Kidney (tissue), 22 donors: ENCODE data around the gene CSKMT. TPM values are rescaled to one million over a fixed set of nuclear protein-coding genes. Genes with fewer than 3 reads are reported as not detected.
"Not testable (repeated sequence)": the region's sequence is repeated elsewhere in the genome, so short reads cannot be mapped to it uniquely, and the experiment has no call there.

ENCODE experiments used
- DNase-seq, 5 donors: peaks; one replicate each; pipeline ENCODE4 v3.0.0-alpha.2; 2013 to 2020
- FAIRE-seq: peaks from 2 replicates; lab custom pipeline; 2012; peaks lifted over from hg19 to GRCh38; lab: Jason Lieb, UNC
- H3K27ac ChIP-seq, 2 donors: one replicate each; pipeline ENCODE4 v1.7.0; 2013; ENCODE audit warnings: low read depth in 2 of 2, low read length in 2 of 2, inconsistent platforms in 1 of 2
- H3K27me3 ChIP-seq: one replicate; pipeline ENCODE4 v1.7.1; 2013; ENCODE audit warnings: low read length, inconsistent platforms; ENCODE audit not compliant: control insufficient read depth, insufficient read depth
- H3K36me3 ChIP-seq, 3 donors: one replicate each; pipeline versions ENCODE4 v1.7.0 to v1.7.1; 2013; ENCODE audit warnings: low read length in 3 of 3, control low read depth in 1 of 3, inconsistent platforms in 1 of 3; ENCODE audit not compliant: insufficient read depth in 3 of 3, control insufficient read depth in 2 of 3
- H3K4me1 ChIP-seq, 3 donors: one replicate each; pipeline versions ENCODE4 v1.7.0 to v1.7.1; 2013; ENCODE audit warnings: low read length in 3 of 3, inconsistent platforms in 1 of 3, low read depth in 1 of 3; ENCODE audit not compliant: control insufficient read depth in 2 of 3, insufficient read depth in 2 of 3
- H3K4me3 ChIP-seq, 3 donors: one replicate each; pipeline versions ENCODE4 v1.7.0 to v1.8.1; 2013; ENCODE audit warnings: low read length in 3 of 3, control low read depth in 1 of 3, inconsistent platforms in 1 of 3
- H3K9ac ChIP-seq, 3 donors: one replicate each; pipeline versions ENCODE4 v1.7.0 to v1.7.1; 2013; ENCODE audit warnings: low read length in 3 of 3, control low read depth in 1 of 3, inconsistent platforms in 1 of 3
- H3K9me3 ChIP-seq, 3 donors: one replicate each; pipeline versions ENCODE4 v1.7.0 to v1.7.1; 2013; ENCODE audit warnings: low read length in 3 of 3, control low read depth in 1 of 3, inconsistent platforms in 1 of 3; ENCODE audit not compliant: control insufficient read depth in 2 of 3, insufficient read depth in 1 of 3
- intact Hi-C: fragments of 100-400 bp; cut with DNase I; formaldehyde crosslinking; loops from one replicate; pipeline ENCODE4 v1.11.1; 2022
- long read RNA-seq, 10 donors: library from polyadenylated mRNA in 1 of 10; unstranded in 1 of 10; transcript quantifications; one replicate each; pipeline ENCODE4 v2.0.0 and lab custom pipeline, GENCODE V29; 2021 to 2026
- polyA plus RNA-seq: library from polyadenylated mRNA; stranded (reverse); fragments of 350-450 nt; fragmentation: Illumina TruSeq; extraction: RNeasy Lipid Tissue Mini Kit (QIAGEN cat#74804); gene quantifications from one replicate; pipeline ENCODE4 v1.2.3, GENCODE V29; 2014; ENCODE audit warnings: low read depth, low replicate concordance; ENCODE audit not compliant: insufficient read depth
- total RNA-seq: library from RNA; stranded (reverse); fragmentation: NEBNext Ultra II Directional; extraction: Animal tissue kit (Norgen Biotek cat#: 25700); gene quantifications from one replicate; pipeline ENCODE4 v1.2.1, GENCODE V29; 2021
- TF ChIP-seq, protein P1 (sequence below): IDR thresholded peaks from 3 replicates; pipeline ENCODE4 v1.5.1; 2012; ENCODE audit warnings: mild to moderate bottlenecking, moderate library complexity, borderline replicate concordance; ENCODE audit not compliant: insufficient read depth; ENCODE audit errors: extremely low read depth
- donor health status: control.
- donor health status: control.
- donor health status: control.
- donor health status: control.
- donor health status: control.
- donor health status: DM: yes; HTN: yes; CAD: no.
- donor health status: Normal renal cell carcinoma (clear cell type).

The CSKMT gene, protein sequence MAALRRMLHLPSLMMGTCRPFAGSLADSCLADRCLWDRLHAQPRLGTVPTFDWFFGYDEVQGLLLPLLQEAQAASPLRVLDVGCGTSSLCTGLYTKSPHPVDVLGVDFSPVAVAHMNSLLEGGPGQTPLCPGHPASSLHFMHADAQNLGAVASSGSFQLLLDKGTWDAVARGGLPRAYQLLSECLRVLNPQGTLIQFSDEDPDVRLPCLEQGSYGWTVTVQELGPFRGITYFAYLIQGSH
- total RNA-seq (12.1 TPM), polyA plus RNA-seq (8.2 TPM)
- long read RNA-seq, donor 1, partial matches to known transcripts = 155 of 257 reads
- long read RNA-seq, donor 1, other reads (novel, unspliced or antisense) = 95 of 257 reads
- long read RNA-seq, donor 2, partial matches to known transcripts = 0 of 8 reads
- long read RNA-seq, donor 2, other reads (novel, unspliced or antisense) = 0 of 8 reads
- long read RNA-seq, donor 3, transcript CSKMT-204 (1 exons, 376 nt) = major isoform, 8 of 12 reads
- long read RNA-seq, donor 3, partial matches to known transcripts = 0 of 12 reads
- long read RNA-seq, donor 3, other reads (novel, unspliced or antisense) = 0 of 12 reads
- long read RNA-seq, donor 4, partial matches to known transcripts = 0 of 5 reads
- long read RNA-seq, donor 4, other reads (novel, unspliced or antisense) = 0 of 5 reads
- long read RNA-seq, donor 5 = 0 reads
- long read RNA-seq, donor 6, transcript CSKMT-202 (2 exons, 2,870 nt) = major isoform, 10 of 13 reads
- long read RNA-seq, donor 6, partial matches to known transcripts = 0 of 13 reads
- long read RNA-seq, donor 6, other reads (novel, unspliced or antisense) = 0 of 13 reads
- long read RNA-seq, donor 7, transcript CSKMT-202 (2 exons, 2,870 nt) = major isoform, 13 of 22 reads
- long read RNA-seq, donor 7, partial matches to known transcripts = 0 of 22 reads
- long read RNA-seq, donor 7, other reads (novel, unspliced or antisense) = 6 of 22 reads
- long read RNA-seq, donor 8, transcript CSKMT-204 (1 exons, 376 nt) = major isoform, 5 of 6 reads
- long read RNA-seq, donor 8, partial matches to known transcripts = 0 of 6 reads
- long read RNA-seq, donor 8, other reads (novel, unspliced or antisense) = 0 of 6 reads
- long read RNA-seq, donor 9, partial matches to known transcripts = 0 of 1 reads
- long read RNA-seq, donor 9, other reads (novel, unspliced or antisense) = 0 of 1 reads
- long read RNA-seq, donor 10, partial matches to known transcripts = 0 of 4 reads
- long read RNA-seq, donor 10, other reads (novel, unspliced or antisense) = 0 of 4 reads

DNA sequence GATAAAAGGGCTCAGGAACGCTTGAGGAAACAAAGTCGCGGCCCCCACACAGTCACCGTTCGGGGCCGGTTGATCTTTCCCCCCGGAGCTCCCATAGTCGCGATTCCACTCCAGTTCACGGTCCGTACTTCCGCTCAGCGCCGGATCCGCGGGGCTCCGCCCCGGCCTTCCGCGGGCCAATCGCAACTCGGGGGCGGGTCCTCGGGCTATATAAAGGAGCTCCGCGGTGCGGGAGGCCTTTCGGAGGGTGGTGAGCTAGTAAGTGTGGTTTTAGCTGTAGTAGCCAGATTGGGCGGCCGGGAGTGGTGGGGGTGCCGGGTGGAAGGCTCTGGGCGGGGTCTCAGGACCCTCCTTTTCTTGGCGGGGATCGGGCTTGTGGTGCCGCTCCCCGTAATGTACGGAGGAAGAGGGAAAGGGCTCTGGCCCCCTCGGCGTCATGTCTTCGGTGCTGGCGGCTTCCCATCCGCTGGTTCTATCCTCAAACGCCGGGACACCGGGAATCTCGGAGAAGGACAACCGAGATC, at the start of gene CSKMT, which contains the start of gene C11orf98:
Gene CSKMT (plus strand): TSS at position 238 of the 524 bp plus-strand sequence. CDS start 568 bp downstream, outside the sequence.
Gene C11orf98 (minus strand): TSS at position 136 of the 524 bp plus-strand sequence. CDS start 41 bp downstream, at position 95.
- DNase-seq (peak; percentile 97 to 98 (median 98)), FAIRE-seq (no peak)
- Histone ChIP-seq H3K9me3 (no peaks in the 10 kb centered on the region), H3K4me1 (peaks cover 2 to 16% (median 11%) of the 10 kb centered on the region in 3 donors), H3K9ac (peak within 1 kb of the TSS; percentile 73 to 93 (median 90)), H3K4me3 (peak within 1 kb of the TSS; percentile 87 to 94 (median 93)), H3K27me3 (no peaks in the 10 kb centered on the region), H3K27ac (peak within 1 kb of the TSS; percentile 79 to 89), H3K36me3 (no peaks in the 10 kb centered on the region)
- intact Hi-C loops = no loop called here
- TF ChIP-seq, protein P1, sequence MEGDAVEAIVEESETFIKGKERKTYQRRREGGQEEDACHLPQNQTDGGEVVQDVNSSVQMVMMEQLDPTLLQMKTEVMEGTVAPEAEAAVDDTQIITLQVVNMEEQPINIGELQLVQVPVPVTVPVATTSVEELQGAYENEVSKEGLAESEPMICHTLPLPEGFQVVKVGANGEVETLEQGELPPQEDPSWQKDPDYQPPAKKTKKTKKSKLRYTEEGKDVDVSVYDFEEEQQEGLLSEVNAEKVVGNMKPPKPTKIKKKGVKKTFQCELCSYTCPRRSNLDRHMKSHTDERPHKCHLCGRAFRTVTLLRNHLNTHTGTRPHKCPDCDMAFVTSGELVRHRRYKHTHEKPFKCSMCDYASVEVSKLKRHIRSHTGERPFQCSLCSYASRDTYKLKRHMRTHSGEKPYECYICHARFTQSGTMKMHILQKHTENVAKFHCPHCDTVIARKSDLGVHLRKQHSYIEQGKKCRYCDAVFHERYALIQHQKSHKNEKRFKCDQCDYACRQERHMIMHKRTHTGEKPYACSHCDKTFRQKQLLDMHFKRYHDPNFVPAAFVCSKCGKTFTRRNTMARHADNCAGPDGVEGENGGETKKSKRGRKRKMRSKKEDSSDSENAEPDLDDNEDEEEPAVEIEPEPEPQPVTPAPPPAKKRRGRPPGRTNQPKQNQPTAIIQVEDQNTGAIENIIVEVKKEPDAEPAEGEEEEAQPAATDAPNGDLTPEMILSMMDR = no peak

DNA sequence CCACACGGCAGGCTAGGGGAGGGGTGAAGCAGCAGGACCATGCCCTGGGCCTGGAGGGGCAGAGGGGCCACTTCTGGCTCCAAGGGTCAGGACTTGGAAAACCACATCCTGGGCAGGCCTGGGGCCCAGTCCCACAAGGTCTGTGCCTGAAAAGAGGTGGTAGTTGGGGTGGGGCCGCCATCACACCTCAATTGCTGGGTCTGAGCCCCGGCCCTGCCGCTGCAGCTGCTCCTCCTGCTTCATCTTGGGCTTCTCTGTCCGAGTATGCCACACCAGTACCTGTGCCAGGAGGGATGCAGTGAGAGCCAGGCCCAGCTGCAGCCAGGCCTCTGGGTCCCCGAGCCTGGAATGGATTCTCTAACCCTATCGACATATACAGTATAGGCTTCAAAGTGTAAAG, 49.6 kb upstream of the CSKMT start:
- no peak overlapping the region for H3K9ac ChIP-seq
- H3K9me3 ChIP-seq = no peaks in the 10 kb centered on the region
- no peak for DNase-seq
- TF ChIP-seq, protein P1 = no peak
- H3K4me1 ChIP-seq = peaks cover 0 to 24% (median 7%) of the 10 kb centered on the region in 3 donors
- H3K27me3 ChIP-seq = no peaks in the 10 kb centered on the region
- no peak overlapping the region for H3K4me3 ChIP-seq
- H3K36me3 ChIP-seq = peaks cover 0 to 5% (median 0%) of the 10 kb centered on the region in 3 donors
- H3K27ac ChIP-seq = no peak overlapping the region
- no peak for FAIRE-seq
- intact Hi-C loops = no loop called here

DNA sequence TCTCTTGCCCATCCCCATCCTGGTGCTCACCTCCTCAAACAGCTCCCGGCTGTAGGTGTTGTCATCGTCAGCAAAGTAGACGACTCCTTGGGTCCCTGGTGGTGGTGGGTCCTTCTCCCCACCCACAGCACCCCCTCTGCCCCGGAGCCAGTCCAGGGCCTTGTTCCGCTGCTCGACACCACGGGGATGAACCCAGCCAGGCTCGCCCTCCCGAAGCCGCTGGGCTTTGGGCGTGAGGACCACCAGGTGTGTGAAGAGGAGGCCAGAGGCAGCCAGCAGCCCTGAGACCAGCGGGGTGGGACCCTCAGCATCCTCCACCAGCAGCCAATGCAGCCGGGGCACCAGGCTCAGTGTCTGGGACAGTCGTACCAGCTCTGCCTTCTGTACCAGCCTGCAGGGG, 48.2 kb upstream of the CSKMT start:
- FAIRE-seq, H3K27me3 ChIP-seq, DNase-seq: not testable (repeated sequence)

More for the DNA sequence above, 48.2 kb upstream of the CSKMT start:
- H3K4me3 ChIP-seq, H3K9ac ChIP-seq, H3K9me3 ChIP-seq, intact Hi-C loops, H3K36me3 ChIP-seq, H3K27ac ChIP-seq: not testable (repeated sequence)
- H3K4me1 ChIP-seq = peaks cover 5 to 18% (median 10%) of the 10 kb centered on the region in 3 donors
